MM.1S (cell line): ENCODE measurements around the gene FAM200C.

Experiments
- EZH2phosphoT487 ChIP-seq: fragments of 300-600 bp; sonication (generic); IDR thresholded peaks from 2 replicates; pipeline ENCODE4 v1.6.1; 2018; ENCODE audit warnings: antibody characterized with exemption, low read length
- TF ChIP-seq, protein P1 (sequence below): fragments of 300-600 bp; sonication (generic); IDR thresholded peaks from 2 replicates; pipeline ENCODE4 v1.5.1; 2016; ENCODE audit warnings: antibody characterized with exemption, low read length, mixed read lengths

DNA sequence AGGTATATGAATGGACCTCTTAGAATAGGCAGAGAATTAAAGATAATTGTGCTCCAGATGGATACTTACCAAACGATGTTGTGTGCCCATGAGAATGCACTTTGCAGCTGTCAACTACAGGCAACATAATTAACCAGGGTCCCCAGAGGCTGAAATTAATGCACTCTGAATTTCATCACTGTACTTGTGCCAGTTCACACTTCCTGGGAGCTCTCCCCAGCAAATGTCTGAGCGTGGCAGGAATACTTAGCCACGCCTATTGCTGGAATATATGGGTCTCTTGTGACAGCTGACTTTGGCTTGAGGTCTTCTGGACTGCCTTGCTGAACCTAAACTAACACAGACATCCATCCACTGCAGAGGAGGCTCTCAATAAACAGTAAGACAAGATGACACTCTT, 17.5 kb downstream of the FAM200C start:
- TF ChIP-seq, protein P1, sequence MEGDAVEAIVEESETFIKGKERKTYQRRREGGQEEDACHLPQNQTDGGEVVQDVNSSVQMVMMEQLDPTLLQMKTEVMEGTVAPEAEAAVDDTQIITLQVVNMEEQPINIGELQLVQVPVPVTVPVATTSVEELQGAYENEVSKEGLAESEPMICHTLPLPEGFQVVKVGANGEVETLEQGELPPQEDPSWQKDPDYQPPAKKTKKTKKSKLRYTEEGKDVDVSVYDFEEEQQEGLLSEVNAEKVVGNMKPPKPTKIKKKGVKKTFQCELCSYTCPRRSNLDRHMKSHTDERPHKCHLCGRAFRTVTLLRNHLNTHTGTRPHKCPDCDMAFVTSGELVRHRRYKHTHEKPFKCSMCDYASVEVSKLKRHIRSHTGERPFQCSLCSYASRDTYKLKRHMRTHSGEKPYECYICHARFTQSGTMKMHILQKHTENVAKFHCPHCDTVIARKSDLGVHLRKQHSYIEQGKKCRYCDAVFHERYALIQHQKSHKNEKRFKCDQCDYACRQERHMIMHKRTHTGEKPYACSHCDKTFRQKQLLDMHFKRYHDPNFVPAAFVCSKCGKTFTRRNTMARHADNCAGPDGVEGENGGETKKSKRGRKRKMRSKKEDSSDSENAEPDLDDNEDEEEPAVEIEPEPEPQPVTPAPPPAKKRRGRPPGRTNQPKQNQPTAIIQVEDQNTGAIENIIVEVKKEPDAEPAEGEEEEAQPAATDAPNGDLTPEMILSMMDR = no peak
- TF ChIP-seq EZH2phosphoT487 = no peak
